ENCODE data around the gene B3GAT2. TPM values are rescaled to one million over a fixed set of nuclear protein-coding genes. Genes with fewer than 3 reads are reported as not detected.

B3GAT2 gene
- total RNA-seq, 2 donors from 2014 or later: 0.07 TPM; not detected in 1

- H3K27me3 ChIP-seq: no peaks in the 10 kb centered on the region
- H3K27ac ChIP-seq: no peak overlapping the region
- TF ChIP-seq, protein P1, sequence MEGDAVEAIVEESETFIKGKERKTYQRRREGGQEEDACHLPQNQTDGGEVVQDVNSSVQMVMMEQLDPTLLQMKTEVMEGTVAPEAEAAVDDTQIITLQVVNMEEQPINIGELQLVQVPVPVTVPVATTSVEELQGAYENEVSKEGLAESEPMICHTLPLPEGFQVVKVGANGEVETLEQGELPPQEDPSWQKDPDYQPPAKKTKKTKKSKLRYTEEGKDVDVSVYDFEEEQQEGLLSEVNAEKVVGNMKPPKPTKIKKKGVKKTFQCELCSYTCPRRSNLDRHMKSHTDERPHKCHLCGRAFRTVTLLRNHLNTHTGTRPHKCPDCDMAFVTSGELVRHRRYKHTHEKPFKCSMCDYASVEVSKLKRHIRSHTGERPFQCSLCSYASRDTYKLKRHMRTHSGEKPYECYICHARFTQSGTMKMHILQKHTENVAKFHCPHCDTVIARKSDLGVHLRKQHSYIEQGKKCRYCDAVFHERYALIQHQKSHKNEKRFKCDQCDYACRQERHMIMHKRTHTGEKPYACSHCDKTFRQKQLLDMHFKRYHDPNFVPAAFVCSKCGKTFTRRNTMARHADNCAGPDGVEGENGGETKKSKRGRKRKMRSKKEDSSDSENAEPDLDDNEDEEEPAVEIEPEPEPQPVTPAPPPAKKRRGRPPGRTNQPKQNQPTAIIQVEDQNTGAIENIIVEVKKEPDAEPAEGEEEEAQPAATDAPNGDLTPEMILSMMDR (IDR thresholded peaks at IDR 0.05): no peak
- no peak for DNase-seq (ENCODE audit: low spot score)
- no peaks in the 10 kb centered on the region for H3K4me1 ChIP-seq
- no peaks in the 10 kb centered on the region for H3K36me3 ChIP-seq
- H3K4me3 ChIP-seq: no peak overlapping the region
- no peaks in the 10 kb centered on the region for H3K9me3 ChIP-seq
Observed at GRCh38 chr6:70991253-70991652, 34.4 kb upstream of the B3GAT2 start.

- no peak overlapping the region for H3K4me3 ChIP-seq
- H3K27ac ChIP-seq: no peak overlapping the region
- no peaks in the 10 kb centered on the region for H3K36me3 ChIP-seq
- no peak for DNase-seq (ENCODE audit: low spot score)
- H3K9me3 ChIP-seq: no peaks in the 10 kb centered on the region
- no peaks in the 10 kb centered on the region for H3K4me1 ChIP-seq
- TF ChIP-seq, protein P1 (IDR thresholded peaks at IDR 0.05): no peak
- no peaks in the 10 kb centered on the region for H3K27me3 ChIP-seq
Observed at GRCh38 chr6:70985156-70985555, 28.3 kb upstream of the B3GAT2 start.

- DNase-seq (ENCODE audit: low spot score): no peak
- Histone ChIP-seq H3K27me3 (no peaks in the 10 kb centered on the region), H3K27ac (no peak overlapping the region), H3K4me3 (no peak overlapping the region), H3K9me3 (no peaks in the 10 kb centered on the region), H3K4me1 (no peaks in the 10 kb centered on the region), H3K36me3 (no peaks in the 10 kb centered on the region)
- TF ChIP-seq, protein P1 (IDR thresholded peaks at IDR 0.05): no peak
Observed at GRCh38 chr6:70982747-70983146, 25.9 kb upstream of the B3GAT2 start.

- H3K27ac ChIP-seq: no peak overlapping the region
- no peaks in the 10 kb centered on the region for H3K4me1 ChIP-seq
- no peaks in the 10 kb centered on the region for H3K36me3 ChIP-seq
- no peaks in the 10 kb centered on the region for H3K9me3 ChIP-seq
- TF ChIP-seq, protein P1 (IDR thresholded peaks at IDR 0.05): no peak
- no peak for DNase-seq (ENCODE audit: low spot score)
- no peaks in the 10 kb centered on the region for H3K27me3 ChIP-seq
- no peak overlapping the region for H3K4me3 ChIP-seq
Observed at GRCh38 chr6:70980727-70981126, 23.9 kb upstream of the B3GAT2 start.

DNA sequence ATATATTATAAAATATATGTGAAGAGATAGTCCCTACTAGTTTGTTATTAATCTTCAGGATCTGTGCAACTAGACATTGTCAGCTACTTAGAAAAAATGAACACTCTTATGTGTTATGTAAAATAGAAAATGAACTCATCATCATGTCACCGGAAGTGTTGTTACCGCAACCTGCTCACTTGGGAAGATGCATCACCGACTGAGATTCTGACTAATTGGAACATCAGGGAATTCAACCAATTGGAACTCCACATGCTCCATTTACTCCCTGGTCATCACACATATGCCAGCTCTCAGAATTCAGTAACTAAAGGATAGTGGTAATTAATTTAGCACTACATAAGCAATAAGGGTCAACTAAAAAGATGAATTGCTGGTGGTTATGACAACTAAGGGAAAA lies 16.7 kb upstream of the B3GAT2 start:
- TF ChIP-seq, protein P1 (IDR thresholded peaks at IDR 0.05): no peak

DNA sequence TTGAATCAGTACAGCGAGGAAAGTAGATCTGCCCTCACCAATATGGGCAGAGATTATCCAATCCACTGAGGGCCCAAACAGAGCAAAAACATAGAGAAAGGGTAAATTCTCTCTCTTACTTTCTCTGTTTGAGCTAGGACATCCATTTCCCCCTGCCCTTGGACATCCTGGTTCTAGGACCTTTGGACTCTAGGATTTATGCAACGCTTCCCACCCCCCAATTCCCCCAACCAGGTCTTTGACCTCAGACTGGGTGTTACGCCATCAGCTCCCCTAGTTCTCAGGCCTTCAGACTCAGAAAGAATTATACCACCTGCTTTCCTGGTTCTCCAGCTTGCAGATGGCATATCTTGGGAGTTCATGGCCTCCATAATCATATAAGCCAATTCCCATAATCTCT lies 10.2 kb upstream of the B3GAT2 start:
- TF ChIP-seq, protein P1 (IDR thresholded peaks at IDR 0.05): no peak
- Histone ChIP-seq H3K4me3 (no peak overlapping the region), H3K27me3 (no peaks in the 10 kb centered on the region), H3K9me3 (no peaks in the 10 kb centered on the region), H3K27ac (no peak overlapping the region), H3K36me3 (no peaks in the 10 kb centered on the region), H3K4me1 (no peaks in the 10 kb centered on the region)
- no peak for DNase-seq (ENCODE audit: low spot score)

More for the DNA sequence above, 16.7 kb upstream of the B3GAT2 start:
- DNase-seq (ENCODE audit: low spot score): no peak
- no peak overlapping the region for H3K27ac ChIP-seq
- no peaks in the 10 kb centered on the region for H3K36me3 ChIP-seq
- H3K4me1 ChIP-seq: no peaks in the 10 kb centered on the region
- H3K4me3 ChIP-seq: no peak overlapping the region
- H3K27me3 ChIP-seq: no peaks in the 10 kb centered on the region
- H3K9me3 ChIP-seq: no peaks in the 10 kb centered on the region

Measured in right atrium auricular region (tissue), 2 donors.